DMS153 (cell line): ENCODE measurements around the gene CYP2U1.
"Not testable (repeated sequence)": the region's sequence is repeated elsewhere in the genome, so short reads cannot be mapped to it uniquely, and the experiment has no call there.

ENCODE experiments used
- DNase-seq: peaks from one replicate; lab custom pipeline; 2025; lab: John Stamatoyannopoulos, UW

The CYP2U1 gene

DNA sequence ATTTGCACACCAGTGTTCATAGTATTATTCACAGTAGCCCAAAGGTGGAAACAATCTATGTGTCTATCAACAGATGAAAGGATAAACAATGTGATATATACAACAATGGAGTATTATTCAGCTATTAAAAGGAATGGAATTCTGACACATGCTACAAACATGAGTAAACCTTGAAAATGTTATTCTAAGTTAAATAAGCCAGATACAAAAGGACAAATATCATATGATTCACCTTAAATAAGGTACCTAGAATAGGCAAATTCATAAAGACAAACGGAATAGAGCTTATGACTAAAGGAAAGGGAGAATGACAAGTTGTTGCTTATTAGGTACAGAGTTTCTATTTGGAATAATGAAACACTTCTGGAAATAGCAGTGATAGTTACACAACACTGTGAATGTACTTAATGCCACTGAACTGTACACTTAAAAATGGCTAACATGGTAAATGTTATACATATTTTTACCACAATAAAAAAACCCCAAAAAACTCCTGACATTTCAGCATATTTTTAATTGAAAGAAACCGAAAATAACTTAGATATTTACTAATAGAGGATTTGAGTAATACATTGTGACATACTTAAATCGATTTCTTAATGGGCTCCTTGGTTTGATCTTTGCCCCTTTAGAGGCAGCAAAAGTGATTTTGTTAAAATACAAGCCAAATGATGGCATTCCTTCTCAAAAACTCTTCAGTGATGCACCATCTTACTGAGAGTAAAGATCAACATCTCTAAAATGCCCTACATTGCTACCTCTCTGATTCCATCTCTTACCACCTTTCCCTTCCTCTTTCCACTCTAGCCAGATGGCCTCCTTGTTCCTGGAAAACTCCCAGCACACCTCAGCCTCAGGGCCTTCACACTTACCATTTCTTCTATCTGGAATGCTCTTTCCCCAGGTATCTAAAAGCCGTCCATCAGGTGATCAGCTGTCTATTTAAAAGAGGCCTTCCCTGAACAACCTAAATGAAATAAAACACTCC is 8.6 kb upstream of the CYP2U1 start:
- DNase-seq, result no peak

DNA sequence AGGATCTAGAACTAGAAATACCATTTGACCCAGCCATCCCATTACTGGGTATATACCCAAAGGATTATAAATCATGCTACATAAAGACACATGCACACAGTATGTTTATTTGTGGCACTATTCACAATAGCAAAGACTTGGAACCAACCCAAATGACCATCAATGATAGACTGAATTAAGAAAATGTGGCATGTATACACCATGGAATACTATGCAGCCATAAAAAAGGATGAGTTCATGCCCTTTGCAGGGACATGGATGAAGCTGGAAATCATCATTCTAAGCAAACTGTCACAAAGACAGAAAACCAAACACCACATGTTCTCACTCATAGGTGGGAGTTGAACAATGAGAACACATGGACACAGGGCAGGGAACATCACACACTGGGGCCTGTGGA is 5.6 kb upstream of the CYP2U1 start:
- not testable (repeated sequence) for DNase-seq

GRCh38 chr4:107926875-107927274 is 4.5 kb upstream of the CYP2U1 start:
- DNase-seq, result not testable (repeated sequence)

GRCh38 chr4:107931775-107932321 is 499 bp downstream of the CYP2U1 start:
- DNase-seq, result no peak

- DNase-seq, result no peak
These were observed 3.9 kb downstream of the CYP2U1 start for GRCh38 chr4:107935246-107935645.

DNA sequence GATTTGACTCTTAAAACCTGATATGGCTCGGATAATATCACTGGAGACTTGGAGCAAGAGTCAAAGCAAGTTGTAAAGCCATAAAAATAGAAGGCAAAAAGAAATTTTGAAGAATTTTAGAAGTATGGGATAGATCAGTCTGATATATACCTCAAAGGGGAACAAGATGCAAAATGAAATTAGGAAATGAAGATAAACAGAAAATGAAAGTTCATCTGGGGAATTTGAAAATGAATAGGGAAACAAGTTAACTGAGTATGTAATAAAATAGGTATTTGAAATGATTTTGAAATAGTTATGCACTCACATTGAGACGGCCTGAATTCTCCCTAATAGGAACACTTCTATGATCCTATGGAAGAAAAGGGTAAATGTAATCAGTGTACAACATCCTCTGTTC is 5.7 kb downstream of the CYP2U1 start:
- DNase-seq, result no peak

- DNase-seq, result no peak
These were observed 8.0 kb downstream of the CYP2U1 start for GRCh38 chr4:107939307-107939706.

GRCh38 chr4:107945809-107946208 is 14.5 kb downstream of the CYP2U1 start:
- no peak for DNase-seq

- no peak for DNase-seq
These were observed 19.6 kb downstream of the CYP2U1 start for GRCh38 chr4:107950746-107951540.

DNA sequence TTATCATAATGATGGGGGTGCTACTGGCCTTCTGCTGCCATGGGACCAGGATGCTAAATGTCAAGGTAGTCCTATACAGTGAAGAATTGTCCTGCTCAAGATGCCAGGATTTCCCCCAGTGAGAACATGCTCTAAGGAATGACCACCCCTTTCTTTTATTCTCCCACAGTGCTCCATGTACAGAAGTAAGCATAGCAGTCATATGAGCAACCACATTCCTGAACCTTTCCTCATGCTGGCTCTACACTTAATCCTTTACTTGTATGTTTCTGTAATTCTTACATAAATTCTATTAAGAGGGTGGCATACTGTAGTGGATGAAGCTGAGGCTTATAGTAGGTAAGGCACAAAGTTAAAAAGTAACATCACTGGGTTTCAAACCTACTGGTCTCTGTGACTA is 20.2 kb downstream of the CYP2U1 start:
- DNase-seq, result no peak

- DNase-seq, result no peak
These were observed 24.7 kb downstream of the CYP2U1 start for GRCh38 chr4:107956011-107956410.

DNA sequence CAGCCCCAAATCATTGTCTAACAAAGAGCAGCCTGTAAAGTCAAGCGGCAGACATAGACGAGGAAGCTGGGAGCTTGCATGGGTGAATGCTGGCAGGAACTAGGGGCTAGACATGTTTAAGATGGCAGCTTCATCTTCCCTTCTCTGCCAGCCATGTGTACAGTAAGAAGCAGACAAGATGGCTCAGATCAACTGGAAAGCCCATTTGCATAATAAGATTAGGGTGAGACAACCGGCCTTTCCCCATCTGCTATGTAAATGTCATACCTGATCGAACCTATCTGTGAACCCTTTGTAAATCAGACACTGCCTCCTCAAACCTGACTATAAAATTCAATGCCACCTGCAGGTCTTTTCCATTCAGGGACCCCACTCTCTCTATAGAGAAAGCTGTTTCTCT is 35.6 kb downstream of the CYP2U1 start:
- no peak for DNase-seq

GRCh38 chr4:107967519-107967918 is 36.2 kb downstream of the CYP2U1 start:
- not testable (repeated sequence) for DNase-seq

- not testable (repeated sequence) for DNase-seq
These were observed 36.6 kb downstream of the CYP2U1 start for GRCh38 chr4:107967921-107968320.

DNA sequence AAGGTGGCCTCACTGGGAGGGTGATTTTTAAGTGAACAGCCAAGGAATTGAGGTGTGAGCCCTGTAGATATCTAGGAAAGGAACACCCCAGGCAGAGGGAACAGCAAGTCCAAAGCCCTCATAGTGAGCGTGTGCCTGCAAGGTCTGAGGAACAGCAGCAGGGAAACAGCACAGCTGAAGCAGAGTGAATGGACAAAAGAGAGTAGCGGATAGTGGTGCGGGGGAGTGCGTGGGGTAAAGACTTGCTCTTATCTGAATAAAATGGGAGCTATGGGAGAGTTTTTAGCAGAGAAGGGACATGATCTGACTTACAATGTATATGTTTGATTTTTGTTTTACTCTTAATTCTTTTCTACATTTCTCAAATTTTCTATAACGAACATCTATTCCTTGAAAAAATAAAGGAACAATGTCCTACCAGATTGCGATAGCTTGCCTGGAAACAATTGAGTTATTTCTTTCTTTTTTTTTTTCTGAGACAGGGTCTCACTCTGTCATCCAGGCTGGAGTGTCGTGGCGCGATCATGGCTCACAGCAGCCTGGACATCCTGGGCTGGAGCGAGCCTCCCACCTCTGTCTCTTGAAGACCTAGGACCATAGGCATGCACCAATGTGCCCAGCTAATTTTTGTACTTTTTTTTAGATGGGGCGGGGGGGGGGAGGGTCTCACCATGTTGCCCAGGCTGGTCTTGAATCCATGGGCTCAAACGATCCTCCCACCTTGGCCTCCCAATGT is 38.9 kb downstream of the CYP2U1 start:
- no peak for DNase-seq

- DNase-seq, result no peak
These were observed 41.3 kb downstream of the CYP2U1 start for GRCh38 chr4:107972605-107973004.

DNA sequence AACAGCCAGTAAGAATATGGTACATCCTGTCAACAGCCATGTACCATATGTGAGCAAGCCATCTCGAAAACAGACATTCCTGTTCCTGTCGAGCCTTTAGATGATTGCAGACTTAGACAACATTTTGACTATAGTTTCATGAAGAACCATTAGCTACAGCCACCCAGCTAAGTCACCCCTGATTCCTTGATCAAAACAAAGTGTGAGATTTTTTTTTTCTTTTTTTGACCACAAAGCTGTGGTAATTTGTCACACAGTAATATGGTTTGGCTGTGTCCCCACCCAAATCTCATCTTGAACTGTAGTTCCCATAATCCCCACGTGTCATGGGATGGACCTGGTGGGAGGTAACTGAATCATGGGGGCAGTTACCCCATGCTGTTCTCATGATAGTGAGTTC is 43.2 kb downstream of the CYP2U1 start:
- no peak for DNase-seq

DNA sequence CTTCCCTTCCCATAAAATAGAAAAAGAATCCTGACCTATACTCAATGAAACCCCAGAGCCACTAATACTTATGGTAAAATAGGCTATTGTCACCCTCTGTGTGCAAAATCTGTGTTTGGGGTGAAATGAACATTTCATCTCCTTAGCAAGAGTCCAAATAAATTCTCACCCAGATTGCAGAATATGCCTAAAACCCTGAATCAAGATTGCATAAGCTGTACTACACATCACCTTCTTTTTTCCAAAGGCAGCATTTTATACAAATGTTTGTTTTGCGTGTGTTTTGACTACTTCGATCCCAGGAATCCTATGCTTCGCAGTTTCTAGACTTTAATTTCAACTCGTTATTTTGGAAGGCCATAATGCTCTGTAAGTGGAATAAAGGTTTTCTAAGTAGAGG is 46.1 kb downstream of the CYP2U1 start:
- no peak for DNase-seq

DNA sequence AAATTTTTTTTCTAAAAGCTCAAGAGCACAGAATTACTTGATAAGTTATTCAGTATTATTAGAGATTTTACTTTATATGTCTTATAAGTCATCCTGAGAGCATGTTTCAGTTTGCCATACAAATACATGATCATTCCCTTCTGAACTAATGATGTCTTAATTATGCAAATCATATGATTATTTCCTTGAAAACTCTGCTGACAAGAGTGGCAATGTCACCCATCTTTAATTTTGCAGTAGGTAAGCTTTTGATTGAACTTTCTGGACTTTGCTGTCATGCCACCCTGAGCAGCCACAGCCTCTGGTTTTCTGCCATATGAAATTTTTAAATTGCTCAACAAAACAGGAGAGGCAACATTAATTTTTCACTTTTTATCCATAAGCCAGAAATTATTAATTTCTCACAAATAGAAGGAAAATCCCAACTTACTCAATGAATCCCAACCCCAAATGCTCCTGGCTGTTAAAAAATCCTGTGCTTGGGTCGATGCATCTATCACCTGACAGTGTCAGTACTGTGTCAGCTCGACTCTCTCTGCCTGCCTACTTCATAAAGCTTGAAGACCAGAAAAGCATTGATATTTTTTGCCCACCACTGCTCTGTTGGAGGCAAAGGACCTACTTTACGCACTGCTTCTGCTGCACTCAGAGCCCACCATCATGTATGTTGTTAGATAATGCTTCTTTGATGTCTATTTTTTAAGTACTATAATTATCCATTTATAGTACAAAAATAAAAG is 46.8 kb downstream of the CYP2U1 start:
- no peak for DNase-seq

GRCh38 chr4:107978716-107979451 is 47.5 kb downstream of the CYP2U1 start:
- DNase-seq, result no peak
